Measurements from ENCODE around the gene ANKHD1. TPM values are rescaled to one million over a fixed set of nuclear protein-coding genes. Genes with fewer than 3 reads are reported as not detected.
"Not testable (repeated sequence)": the region's sequence is repeated elsewhere in the genome, so short reads cannot be mapped to it uniquely, and the experiment has no call there.

The ANKHD1 gene
- total and polyA plus RNA-seq, 2 donors (not counting 1 experiment from before 2014, with no cell fraction given), result 45.4 to 74.5 TPM

- peaks cover 32% of the 10 kb centered on the region for H3K79me2 ChIP-seq (ENCODE audit: control insufficient read depth, insufficient read depth, low read length)
- TF ChIP-seq EZH2 (IDR thresholded peaks at IDR 0.05; ENCODE audit: low read length, missing control alignments) (no peak), CTCF (conservative IDR thresholded peaks at IDR 0.05 in 1 of 2, IDR thresholded peaks at IDR 0.05 in 1 of 2; ENCODE audit: low read depth in 1 of 2, low read length in 2 of 2) (no peak)
- H3K9me3 ChIP-seq (ENCODE audit: control insufficient read depth, insufficient read depth, low read depth, low read length), result no peaks in the 10 kb centered on the region
- no peak overlapping the region for H3K4me2 ChIP-seq (ENCODE audit: extremely low read depth, insufficient read depth, low read length)
- no peaks in the 10 kb centered on the region for H3K27me3 ChIP-seq (ENCODE audit: control insufficient read depth, insufficient read depth, low read length)
- H3K9ac ChIP-seq (ENCODE audit: insufficient read depth, low read length), result no peak overlapping the region
- no peak overlapping the region for H2AFZ ChIP-seq (ENCODE audit: low read length)
- H3K36me3 ChIP-seq (ENCODE audit: control insufficient read depth, insufficient read depth, low read length), result peaks cover 2% of the 10 kb centered on the region
- H4K20me1 ChIP-seq (ENCODE audit: control insufficient read depth, extremely low read depth, insufficient read depth, low read length), result no peaks in the 10 kb centered on the region
- no peak overlapping the region for H3K4me3 ChIP-seq (replicated peaks in 1 of 4; ENCODE audit: control extremely low read depth in 1 of 4, insufficient read depth in 1 of 4, low read depth in 3 of 4, low read length in 4 of 4)
- no peaks in the 10 kb centered on the region for H3K4me1 ChIP-seq (ENCODE audit: control insufficient read depth, extremely low read depth, insufficient read depth, low read length)
- no peak for DNase-seq (ENCODE audit: low read depth in 2 of 2)
- no peak overlapping the region for H3K27ac ChIP-seq (ENCODE audit: insufficient read depth, low read length)
Measured at GRCh38 chr5:140432212-140432611, 30.6 kb downstream of the ANKHD1 start.

- H3K9ac ChIP-seq (ENCODE audit: insufficient read depth, low read length), result no peak overlapping the region
- TF ChIP-seq CTCF (conservative IDR thresholded peaks at IDR 0.05 in 1 of 2, IDR thresholded peaks at IDR 0.05 in 1 of 2; ENCODE audit: low read depth in 1 of 2, low read length in 2 of 2) (no peak), EZH2 (IDR thresholded peaks at IDR 0.05; ENCODE audit: low read length, missing control alignments) (no peak)
- H3K36me3 ChIP-seq (ENCODE audit: control insufficient read depth, insufficient read depth, low read length), result peaks cover 2% of the 10 kb centered on the region
- H3K27ac ChIP-seq (ENCODE audit: insufficient read depth, low read length), result no peak overlapping the region
- H3K4me3 ChIP-seq (replicated peaks in 1 of 4; ENCODE audit: control extremely low read depth in 1 of 4, insufficient read depth in 1 of 4, low read depth in 3 of 4, low read length in 4 of 4), result no peak overlapping the region
- no peak overlapping the region for H2AFZ ChIP-seq (ENCODE audit: low read length)
- no peaks in the 10 kb centered on the region for H3K9me3 ChIP-seq (ENCODE audit: control insufficient read depth, insufficient read depth, low read depth, low read length)
- no peaks in the 10 kb centered on the region for H3K4me1 ChIP-seq (ENCODE audit: control insufficient read depth, extremely low read depth, insufficient read depth, low read length)
- no peak for DNase-seq (ENCODE audit: low read depth in 2 of 2)
- no peak overlapping the region for H3K4me2 ChIP-seq (ENCODE audit: extremely low read depth, insufficient read depth, low read length)
- H3K79me2 ChIP-seq (ENCODE audit: control insufficient read depth, insufficient read depth, low read length), result peaks cover 32% of the 10 kb centered on the region
- no peaks in the 10 kb centered on the region for H4K20me1 ChIP-seq (ENCODE audit: control insufficient read depth, extremely low read depth, insufficient read depth, low read length)
- H3K27me3 ChIP-seq (ENCODE audit: control insufficient read depth, insufficient read depth, low read length), result no peaks in the 10 kb centered on the region
Measured at GRCh38 chr5:140432916-140433315, 31.3 kb downstream of the ANKHD1 start.

GRCh38 chr5:140457368-140457767 lies 55.7 kb downstream of the ANKHD1 start:
- not testable (repeated sequence) for H3K36me3 ChIP-seq (ENCODE audit: control insufficient read depth, insufficient read depth, low read length); H4K20me1 ChIP-seq (ENCODE audit: control insufficient read depth, extremely low read depth, insufficient read depth, low read length); H3K79me2 ChIP-seq (ENCODE audit: control insufficient read depth, insufficient read depth, low read length); DNase-seq (ENCODE audit: low read depth in 2 of 2); H3K9ac ChIP-seq (ENCODE audit: insufficient read depth, low read length); H3K27me3 ChIP-seq (ENCODE audit: control insufficient read depth, insufficient read depth, low read length); H3K27ac ChIP-seq (ENCODE audit: insufficient read depth, low read length); H3K4me3 ChIP-seq (replicated peaks in 1 of 4; ENCODE audit: control extremely low read depth in 1 of 4, insufficient read depth in 1 of 4, low read depth in 3 of 4, low read length in 4 of 4); H3K9me3 ChIP-seq (ENCODE audit: control insufficient read depth, insufficient read depth, low read depth, low read length); H3K4me1 ChIP-seq (ENCODE audit: control insufficient read depth, extremely low read depth, insufficient read depth, low read length); H2AFZ ChIP-seq (ENCODE audit: low read length); H3K4me2 ChIP-seq (ENCODE audit: extremely low read depth, insufficient read depth, low read length)

Data from fibroblast of lung (primary cell).